OCI-LY1 (cell line): Measurements from ENCODE around the gene ANTKMT.
A peak's percentile ranks its signal among the peaks of the same experiment; 100 is the strongest.

Experiments
- H2AFZ ChIP-seq: fragments of 200-600 bp; sonication (generic), shearing (Covaris generic); 2 replicates; pipeline ENCODE4 v1.6.0; 2014; ENCODE audit warnings: antibody characterized with exemption, mild to moderate bottlenecking, low read length
- H3F3A ChIP-seq: fragments of 200-600 bp; sonication (generic), shearing (Covaris generic); 2 replicates; pipeline ENCODE4 v1.6.0; 2014; ENCODE audit warnings: mild to moderate bottlenecking, antibody characterized with exemption, low read length, moderate library complexity; ENCODE audit not compliant: insufficient read depth
- H3K27ac ChIP-seq: fragments of 200-600 bp; sonication (generic); 2 replicates; pipeline ENCODE4 v1.5.1; 2014; ENCODE audit warnings: low read length, mixed run types, mild to moderate bottlenecking, low read depth; ENCODE audit not compliant: poor library complexity, severe bottlenecking
- H3K27me3 ChIP-seq: fragments of 200-600 bp; sonication (generic); 2 replicates; pipeline ENCODE4 v1.6.0; 2014; ENCODE audit warnings: antibody characterized with exemption, mild to moderate bottlenecking, low read length, moderate library complexity; ENCODE audit not compliant: insufficient read depth
- H3K36me3 ChIP-seq: fragments of 200-600 bp; sonication (generic); 2 replicates; pipeline ENCODE4 v1.6.1; 2014; ENCODE audit warnings: mild to moderate bottlenecking, antibody characterized with exemption, low read length, moderate library complexity, mixed read lengths; ENCODE audit not compliant: insufficient read depth
- H3K4me1 ChIP-seq: fragments of 200-600 bp; sonication (generic); 2 replicates; pipeline ENCODE4 v1.5.1; 2014; ENCODE audit warnings: mild to moderate bottlenecking, low read length, moderate library complexity; ENCODE audit not compliant: insufficient read depth, severe bottlenecking
- H3K4me2 ChIP-seq: fragments of 200-600 bp; sonication (generic), shearing (Covaris generic); 2 replicates; pipeline ENCODE4 v1.6.1; 2014; ENCODE audit warnings: low read length
- H3K4me3 ChIP-seq: fragments of 200-600 bp; sonication (generic); 2 replicates; pipeline ENCODE4 v1.5.1; 2014; ENCODE audit warnings: low read length, low read depth, mild to moderate bottlenecking, mixed read lengths; ENCODE audit not compliant: poor library complexity, severe bottlenecking
- H3K79me2 ChIP-seq: fragments of 200-600 bp; shearing (Covaris generic); 2 replicates; pipeline ENCODE4 v1.6.1; 2016; ENCODE audit warnings: mixed run types, low read length, mixed read lengths; ENCODE audit not compliant: insufficient read depth
- H3K9ac ChIP-seq: fragments of 200-600 bp; sonication (generic), shearing (Covaris generic); 2 replicates; pipeline ENCODE4 v1.6.1; 2014; ENCODE audit warnings: mild to moderate bottlenecking, low read length, mixed read lengths
- H3K9me2 ChIP-seq: fragments of 200-600 bp; sonication (generic), shearing (Covaris generic); 2 replicates; pipeline ENCODE4 v1.6.1; 2014; ENCODE audit warnings: low read depth, mild to moderate bottlenecking, low read length, mixed read lengths
- H3K9me3 ChIP-seq: fragments of 200-600 bp; shearing (Covaris generic); 2 replicates; pipeline ENCODE4 v1.6.1; 2014; ENCODE audit warnings: low read length, mixed read lengths
- H4K20me1 ChIP-seq: fragments of 200-600 bp; sonication (generic), shearing (Covaris generic); 2 replicates; pipeline ENCODE4 v1.6.0; 2016; ENCODE audit warnings: mild to moderate bottlenecking, low read length; ENCODE audit not compliant: insufficient read depth
- EZH2 ChIP-seq: fragments of 200-600 bp; sonication (generic), shearing (Covaris generic); IDR thresholded peaks from 2 replicates; pipeline ENCODE4 v1.8.0; 2017; ENCODE audit warnings: borderline replicate concordance, mixed run types, mild to moderate bottlenecking, antibody characterized with exemption, low read length, moderate library complexity, mixed read lengths
- TF ChIP-seq, protein P1 (sequence below): fragments of 200-600 bp; sonication (generic), shearing (Covaris generic); IDR thresholded peaks from 2 replicates; pipeline ENCODE4 v1.5.1; 2017; ENCODE audit warnings: mild to moderate bottlenecking, antibody characterized with exemption, low read length, moderate library complexity, mixed read lengths

The ANTKMT gene

DNA sequence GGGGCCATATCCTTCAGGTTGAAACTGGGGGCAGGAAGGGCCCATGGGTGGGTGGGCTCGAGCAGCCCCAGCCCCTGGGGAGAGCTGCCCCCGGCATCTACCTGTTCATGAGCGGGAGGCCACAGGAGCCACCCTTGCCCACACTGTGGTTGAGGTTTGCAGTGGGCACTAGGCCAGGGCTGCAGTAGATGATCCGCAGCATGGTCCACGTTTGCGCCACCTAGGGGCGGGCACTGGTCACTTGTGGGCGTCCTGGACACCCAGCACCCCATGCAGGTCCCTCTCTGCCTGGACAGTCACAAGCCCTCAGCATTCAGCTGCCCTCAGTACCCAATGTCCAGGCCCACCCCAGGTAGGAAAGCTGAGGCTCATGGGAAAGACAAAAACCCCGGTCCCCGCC is 35.0 kb upstream of the ANTKMT start:
- Histone ChIP-seq H4K20me1 (no peaks in the 10 kb centered on the region), H3K27ac (no peak overlapping the region), H3K4me2 (no peak overlapping the region), H3K4me1 (peaks cover 58% of the 10 kb centered on the region), H3K4me3 (no peak overlapping the region), H3K27me3 (no peaks in the 10 kb centered on the region), H3K79me2 (0 out of 2 replicates have a peak, but pooled peaks cover 5% of the 10 kb centered on the region), H3K9me2 (no peaks in the 10 kb centered on the region), H3K9ac (no peak overlapping the region), H2AFZ (no peak overlapping the region), H3K9me3 (no peaks in the 10 kb centered on the region), H3F3A (no peaks in the 10 kb centered on the region), H3K36me3 (peaks cover 38% of the 10 kb centered on the region)
- TF ChIP-seq EZH2 = no peak
- TF ChIP-seq, protein P1, sequence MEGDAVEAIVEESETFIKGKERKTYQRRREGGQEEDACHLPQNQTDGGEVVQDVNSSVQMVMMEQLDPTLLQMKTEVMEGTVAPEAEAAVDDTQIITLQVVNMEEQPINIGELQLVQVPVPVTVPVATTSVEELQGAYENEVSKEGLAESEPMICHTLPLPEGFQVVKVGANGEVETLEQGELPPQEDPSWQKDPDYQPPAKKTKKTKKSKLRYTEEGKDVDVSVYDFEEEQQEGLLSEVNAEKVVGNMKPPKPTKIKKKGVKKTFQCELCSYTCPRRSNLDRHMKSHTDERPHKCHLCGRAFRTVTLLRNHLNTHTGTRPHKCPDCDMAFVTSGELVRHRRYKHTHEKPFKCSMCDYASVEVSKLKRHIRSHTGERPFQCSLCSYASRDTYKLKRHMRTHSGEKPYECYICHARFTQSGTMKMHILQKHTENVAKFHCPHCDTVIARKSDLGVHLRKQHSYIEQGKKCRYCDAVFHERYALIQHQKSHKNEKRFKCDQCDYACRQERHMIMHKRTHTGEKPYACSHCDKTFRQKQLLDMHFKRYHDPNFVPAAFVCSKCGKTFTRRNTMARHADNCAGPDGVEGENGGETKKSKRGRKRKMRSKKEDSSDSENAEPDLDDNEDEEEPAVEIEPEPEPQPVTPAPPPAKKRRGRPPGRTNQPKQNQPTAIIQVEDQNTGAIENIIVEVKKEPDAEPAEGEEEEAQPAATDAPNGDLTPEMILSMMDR = peak; percentile 22; the same call in 1 of the 2 replicates

DNA sequence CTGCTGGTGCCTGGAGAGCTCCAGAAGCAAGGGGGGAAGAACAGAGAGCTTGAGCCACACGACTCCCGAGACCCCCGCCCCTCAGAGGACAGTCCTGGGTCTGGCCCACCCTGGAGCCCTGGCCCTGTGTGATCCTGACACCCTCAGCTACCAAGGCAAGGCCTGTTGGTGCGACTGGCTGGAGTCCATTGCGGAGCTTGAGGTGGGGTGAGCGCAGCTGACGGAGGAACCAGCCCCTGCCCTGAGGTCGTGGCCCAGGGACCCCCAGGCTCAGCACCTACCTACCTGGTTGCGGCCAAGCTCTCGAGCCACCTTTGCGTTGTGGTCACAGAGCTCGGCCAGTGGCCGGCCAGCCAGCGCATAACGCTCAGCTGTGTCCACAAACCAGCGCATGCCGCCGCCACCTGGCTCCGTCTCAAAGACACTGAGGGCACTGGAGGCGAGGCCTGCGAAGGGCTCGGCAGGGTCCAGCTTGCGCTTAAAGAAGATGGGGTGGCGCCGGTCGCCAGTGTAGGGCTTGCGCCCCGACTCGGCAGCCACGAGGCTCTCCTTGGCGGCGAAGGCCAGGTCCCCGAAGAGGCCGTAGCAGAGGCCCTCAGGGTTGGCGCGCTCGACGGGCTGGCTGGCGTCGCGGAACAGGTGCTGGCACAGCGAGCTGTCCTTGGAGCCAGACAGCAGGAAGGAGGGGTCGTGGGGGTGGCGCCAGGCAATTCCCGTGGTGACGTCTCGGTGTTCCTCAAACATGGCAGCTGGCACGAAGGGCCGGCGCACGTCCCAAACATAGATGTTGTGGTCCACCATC is 34.3 kb upstream of the ANTKMT start:
- no peaks in the 10 kb centered on the region for H3K9me2 ChIP-seq
- H3K27ac ChIP-seq = no peak overlapping the region
- H3K27me3 ChIP-seq = no peaks in the 10 kb centered on the region
- no peaks in the 10 kb centered on the region for H3K9me3 ChIP-seq
- H3K4me3 ChIP-seq = no peak overlapping the region
- H3K4me2 ChIP-seq = no peak overlapping the region
- H3K9ac ChIP-seq = no peak overlapping the region
- TF ChIP-seq EZH2 = no peak
- no peaks in the 10 kb centered on the region for H3F3A ChIP-seq
- peaks cover 51% of the 10 kb centered on the region for H3K4me1 ChIP-seq
- H3K79me2 ChIP-seq = 0 out of 2 replicates have a peak, but pooled peaks cover under 1% of the 10 kb centered on the region
- H4K20me1 ChIP-seq = no peaks in the 10 kb centered on the region
- peaks cover 32% of the 10 kb centered on the region for H3K36me3 ChIP-seq
- no peak overlapping the region for H2AFZ ChIP-seq

DNA sequence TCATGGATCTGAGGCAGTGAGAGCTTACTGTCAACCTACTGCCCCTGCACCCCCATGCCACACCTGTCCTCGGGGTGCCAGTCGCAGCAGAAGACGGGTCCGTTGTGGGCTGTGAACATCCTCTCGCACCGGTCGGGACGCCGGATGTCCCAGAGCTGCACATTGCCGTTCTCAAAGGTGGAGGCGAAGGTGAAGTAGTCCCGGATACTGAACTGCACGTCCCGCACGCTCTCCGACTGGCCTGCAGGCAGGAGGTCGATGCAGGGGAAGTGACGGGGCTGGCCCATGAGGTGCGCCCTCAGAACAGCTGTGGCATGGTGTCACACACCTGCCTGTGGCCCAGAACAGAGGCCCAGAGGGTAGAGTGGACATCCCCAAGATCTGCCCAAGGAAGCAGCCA is 33.4 kb upstream of the ANTKMT start:
- Histone ChIP-seq H3K36me3 (peaks cover 24% of the 10 kb centered on the region), H3K79me2 (no peaks in the 10 kb centered on the region), H3K27ac (no peak overlapping the region), H3K4me2 (no peak overlapping the region), H3K9ac (no peak overlapping the region), H3K9me3 (no peaks in the 10 kb centered on the region), H3K4me1 (peaks cover 42% of the 10 kb centered on the region), H3K27me3 (no peaks in the 10 kb centered on the region), H4K20me1 (no peaks in the 10 kb centered on the region), H3K4me3 (no peak overlapping the region), H3K9me2 (no peaks in the 10 kb centered on the region), H3F3A (no peaks in the 10 kb centered on the region), H2AFZ (no peak overlapping the region)
- TF ChIP-seq EZH2 = no peak
- TF ChIP-seq, protein P1 = no peak
